ENCODE results near the gene CCDC148. TPM values are rescaled to one million over a fixed set of nuclear protein-coding genes. Genes with fewer than 3 reads are reported as not detected.

CCDC148 gene
- total RNA-seq, 2 experiments from 2014 or later = not detected

DNA sequence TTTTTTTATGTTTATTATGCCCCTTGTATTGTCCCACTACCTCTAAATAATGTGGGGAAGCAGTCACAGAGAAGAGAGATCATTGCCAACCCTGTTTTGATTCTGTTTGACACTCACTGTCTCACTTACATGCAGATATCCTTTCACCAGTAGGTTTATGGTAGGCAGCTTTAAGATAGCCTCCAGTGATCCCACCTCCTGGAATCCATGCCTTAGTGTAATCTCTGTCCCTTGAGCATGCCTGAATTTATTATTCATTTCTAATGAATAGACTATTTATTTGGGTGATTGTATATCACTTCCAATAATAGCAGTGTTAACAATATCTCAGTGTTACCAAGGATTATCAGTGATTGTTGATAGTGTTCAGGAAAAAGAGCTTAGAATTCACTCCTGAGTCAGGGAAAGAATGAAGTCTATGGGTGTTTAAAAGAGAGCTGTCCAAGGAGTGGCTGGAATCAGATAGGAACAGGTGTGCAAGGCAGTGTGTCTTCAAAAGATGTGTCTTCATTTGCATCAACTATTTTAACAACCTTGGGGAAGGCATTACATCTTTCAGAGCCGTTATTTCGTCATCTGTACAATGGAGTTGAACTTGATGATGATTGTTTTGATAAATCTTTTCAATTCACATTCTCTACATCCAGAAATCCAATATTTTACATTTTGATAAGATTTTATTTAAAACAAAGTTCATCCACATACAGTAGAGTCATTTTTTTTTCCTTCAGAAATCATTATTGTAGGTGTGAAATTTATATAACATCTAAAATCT lies 32.1 kb upstream of the CCDC148 start:
- CTCF ChIA-PET = no interaction called here
- H3K4me1 Mint-ChIP-seq (ENCODE audit: low read depth) = peaks cover 18% of the 10 kb centered on the region
- no peak overlapping the region for H3K27ac Mint-ChIP-seq
- H3K27me3 Mint-ChIP-seq = no peaks in the 10 kb centered on the region
- POLR2A ChIA-PET = no interaction called here
- no peak for ATAC-seq
- TF ChIP-seq, protein P1, sequence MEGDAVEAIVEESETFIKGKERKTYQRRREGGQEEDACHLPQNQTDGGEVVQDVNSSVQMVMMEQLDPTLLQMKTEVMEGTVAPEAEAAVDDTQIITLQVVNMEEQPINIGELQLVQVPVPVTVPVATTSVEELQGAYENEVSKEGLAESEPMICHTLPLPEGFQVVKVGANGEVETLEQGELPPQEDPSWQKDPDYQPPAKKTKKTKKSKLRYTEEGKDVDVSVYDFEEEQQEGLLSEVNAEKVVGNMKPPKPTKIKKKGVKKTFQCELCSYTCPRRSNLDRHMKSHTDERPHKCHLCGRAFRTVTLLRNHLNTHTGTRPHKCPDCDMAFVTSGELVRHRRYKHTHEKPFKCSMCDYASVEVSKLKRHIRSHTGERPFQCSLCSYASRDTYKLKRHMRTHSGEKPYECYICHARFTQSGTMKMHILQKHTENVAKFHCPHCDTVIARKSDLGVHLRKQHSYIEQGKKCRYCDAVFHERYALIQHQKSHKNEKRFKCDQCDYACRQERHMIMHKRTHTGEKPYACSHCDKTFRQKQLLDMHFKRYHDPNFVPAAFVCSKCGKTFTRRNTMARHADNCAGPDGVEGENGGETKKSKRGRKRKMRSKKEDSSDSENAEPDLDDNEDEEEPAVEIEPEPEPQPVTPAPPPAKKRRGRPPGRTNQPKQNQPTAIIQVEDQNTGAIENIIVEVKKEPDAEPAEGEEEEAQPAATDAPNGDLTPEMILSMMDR (IDR thresholded peaks at IDR 0.05) = no peak
- H3K36me3 Mint-ChIP-seq (ENCODE audit: low read depth) = peaks cover 2% of the 10 kb centered on the region
- no peaks in the 10 kb centered on the region for H3K9me3 Mint-ChIP-seq
- no peak overlapping the region for H3K4me3 Mint-ChIP-seq
- intact Hi-C loops (cut with micrococcal nuclease) = no loop called here
- no peak for DNase-seq

- H3K4me3 Mint-ChIP-seq = no peak overlapping the region
- POLR2A ChIA-PET = no interaction called here
- H3K9me3 Mint-ChIP-seq = no peaks in the 10 kb centered on the region
- CTCF ChIA-PET = no interaction called here
- TF ChIP-seq, protein P1 (IDR thresholded peaks at IDR 0.05) = no peak
- DNase-seq (no peak), ATAC-seq (no peak)
- H3K4me1 Mint-ChIP-seq (ENCODE audit: low read depth) = peaks cover 18% of the 10 kb centered on the region
- no peak overlapping the region for H3K27ac Mint-ChIP-seq
- H3K36me3 Mint-ChIP-seq (ENCODE audit: low read depth) = peaks cover 2% of the 10 kb centered on the region
- no peaks in the 10 kb centered on the region for H3K27me3 Mint-ChIP-seq
- intact Hi-C loops (cut with micrococcal nuclease) = no loop called here
These were observed 30.9 kb upstream of the CCDC148 start for GRCh38 chr2:158487419-158487818.

GRCh38 chr2:158486970-158487325 lies 30.4 kb upstream of the CCDC148 start:
- Mint-ChIP-seq H3K4me1 (ENCODE audit: low read depth) (peaks cover 18% of the 10 kb centered on the region), H3K36me3 (ENCODE audit: low read depth) (peaks cover 2% of the 10 kb centered on the region), H3K9me3 (no peaks in the 10 kb centered on the region), H3K27me3 (no peaks in the 10 kb centered on the region), H3K27ac (no peak overlapping the region), H3K4me3 (no peak overlapping the region)
- DNase-seq (no peak), ATAC-seq (no peak)
- ChIA-PET CTCF (no interaction called here), POLR2A (no interaction called here)
- intact Hi-C loops (cut with micrococcal nuclease) = no loop called here
- TF ChIP-seq, protein P1 (IDR thresholded peaks at IDR 0.05) = no peak

DNA sequence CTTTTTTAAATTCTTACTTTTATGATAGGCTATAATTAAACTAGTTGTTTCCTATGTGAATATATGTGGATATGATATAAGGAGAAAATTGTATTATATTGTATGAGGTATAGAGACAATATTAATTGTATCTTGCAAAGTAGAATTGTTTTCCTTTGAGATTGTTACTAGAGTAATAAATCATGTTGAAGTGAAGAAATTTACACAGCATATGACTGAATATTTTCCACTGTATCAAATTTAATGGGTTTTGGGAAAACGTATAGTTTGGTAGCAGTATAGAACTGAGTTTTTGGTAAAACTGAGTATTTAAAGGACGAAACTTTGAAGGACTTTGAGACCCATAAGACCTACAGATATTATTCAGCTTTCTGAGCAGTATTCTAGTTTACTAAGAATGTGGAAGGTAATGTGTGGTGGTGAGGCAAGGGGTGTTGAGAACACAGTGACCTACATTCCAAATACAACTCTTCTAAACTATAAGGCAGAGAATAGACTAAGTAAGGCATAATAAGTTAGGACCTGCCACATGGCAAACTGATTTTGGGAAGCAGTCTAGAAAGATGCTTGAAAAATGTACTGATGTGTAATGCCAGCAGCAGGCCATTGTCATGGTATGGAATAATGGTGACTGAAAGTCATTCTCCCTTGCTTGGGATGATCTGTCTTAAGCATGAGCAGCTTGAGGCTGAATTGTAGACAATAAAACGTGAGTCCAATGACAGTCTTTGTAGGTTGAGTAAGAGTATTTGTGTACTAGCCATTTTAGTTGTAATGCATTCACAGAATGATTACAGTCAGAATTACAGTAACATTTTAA lies 29.8 kb upstream of the CCDC148 start:
- CTCF ChIA-PET = no interaction called here
- Mint-ChIP-seq H3K9me3 (no peaks in the 10 kb centered on the region), H3K27me3 (no peaks in the 10 kb centered on the region), H3K27ac (no peak overlapping the region), H3K4me3 (no peak overlapping the region), H3K36me3 (ENCODE audit: low read depth) (peaks cover 2% of the 10 kb centered on the region), H3K4me1 (ENCODE audit: low read depth) (peaks cover 18% of the 10 kb centered on the region)
- intact Hi-C loops (cut with micrococcal nuclease) = no loop called here
- no peak for DNase-seq
- POLR2A ChIA-PET = no interaction called here
- TF ChIP-seq, protein P1 (IDR thresholded peaks at IDR 0.05) = no peak
- ATAC-seq = no peak

GRCh38 chr2:158484892-158485556 lies 28.5 kb upstream of the CCDC148 start:
- CTCF ChIA-PET = no interaction called here
- peaks cover 2% of the 10 kb centered on the region for H3K36me3 Mint-ChIP-seq (ENCODE audit: low read depth)

More at GRCh38 chr2:158484892-158485556, 28.5 kb upstream of the CCDC148 start:
- peak; percentile 34 for ATAC-seq
- intact Hi-C loops (cut with micrococcal nuclease) = no loop called here
- Mint-ChIP-seq H3K27ac (no peak overlapping the region), H3K4me1 (ENCODE audit: low read depth) (peaks cover 18% of the 10 kb centered on the region), H3K27me3 (no peaks in the 10 kb centered on the region), H3K9me3 (no peaks in the 10 kb centered on the region), H3K4me3 (no peak overlapping the region)
- POLR2A ChIA-PET = no interaction called here
- DNase-seq = peak; percentile 6
- TF ChIP-seq, protein P1 (IDR thresholded peaks at IDR 0.05) = no peak

All from activated CD8-positive, alpha-beta T cell treated with anti-CD3 and anti-CD28 coated beads for 36 hours (primary cell).